HG03280 (cell line): Measurements from ENCODE around the gene AHNAK.
"Not testable (repeated sequence)": the region's sequence is repeated elsewhere in the genome, so short reads cannot be mapped to it uniquely, and the experiment has no call there.

Source experiments
- ATAC-seq: cut with Tn5 transposase; IDR thresholded peaks from one replicate; pipeline ENCODE4 v1.9.1; 2021; ENCODE audit warnings: mild to moderate bottlenecking, moderate library complexity; ENCODE audit not compliant: unreplicated experiment

AHNAK gene

GRCh38 chr11:62546244-62546928, at the start of gene AHNAK:
Gene AHNAK, minus strand, starts transcription at chr11:62546806. Its CDS starts 10,708 bp downstream, at chr11:62536098.
- ATAC-seq = peak; percentile 33

GRCh38 chr11:62595124-62595523, 48.5 kb upstream of the AHNAK start:
- no peak for ATAC-seq

- ATAC-seq = no peak
Observed at GRCh38 chr11:62593434-62594044, 46.9 kb upstream of the AHNAK start.

- no peak for ATAC-seq
Observed at GRCh38 chr11:62592989-62593421, 46.4 kb upstream of the AHNAK start.

GRCh38 chr11:62592146-62592815, 45.7 kb upstream of the AHNAK start:
- ATAC-seq = no peak

GRCh38 chr11:62591448-62592145, 45.0 kb upstream of the AHNAK start, which contains the start of gene TUT1:
Gene TUT1, minus strand, starts transcription at chr11:62591523. Its CDS starts 38 bp downstream, at chr11:62591485.
- peak; percentile 91 for ATAC-seq

- no peak for ATAC-seq
Observed at GRCh38 chr11:62588966-62589637, 42.5 kb upstream of the AHNAK start.

- ATAC-seq = not testable (repeated sequence)
Observed at GRCh38 chr11:62585356-62585755, 38.8 kb upstream of the AHNAK start.

GRCh38 chr11:62581735-62582134, 35.1 kb upstream of the AHNAK start:
- not testable (repeated sequence) for ATAC-seq

GRCh38 chr11:62580959-62581715, 34.5 kb upstream of the AHNAK start:
- no peak for ATAC-seq

GRCh38 chr11:62579252-62579651, 32.6 kb upstream of the AHNAK start:
- ATAC-seq = no peak

GRCh38 chr11:62578541-62578940, 31.9 kb upstream of the AHNAK start:
- ATAC-seq = no peak

GRCh38 chr11:62577046-62577714, 30.6 kb upstream of the AHNAK start:
- no peak for ATAC-seq

- ATAC-seq = no peak
Observed at GRCh38 chr11:62575837-62576236, 29.2 kb upstream of the AHNAK start.

- ATAC-seq = no peak
Observed at GRCh38 chr11:62575156-62575555, 28.6 kb upstream of the AHNAK start.

GRCh38 chr11:62574363-62575071, 27.9 kb upstream of the AHNAK start:
- no peak for ATAC-seq

GRCh38 chr11:62573592-62574362, 27.2 kb upstream of the AHNAK start, which contains the start of gene EEF1G:
Gene EEF1G, minus strand, starts transcription at chr11:62573891. Its CDS starts 49 bp downstream, at chr11:62573842.
- ATAC-seq = peak; percentile 89

GRCh38 chr11:62573006-62573591, 26.5 kb upstream of the AHNAK start:
- ATAC-seq = no peak
